GM21390 (cell line): ENCODE results near the gene ACSL3.
"Not testable (repeated sequence)": the region's sequence is repeated elsewhere in the genome, so short reads cannot be mapped to it uniquely, and the experiment has no call there.

Experiments used
- ATAC-seq: cut with Tn5 transposase; IDR thresholded peaks from one replicate; pipeline ENCODE4 v1.9.1; 2021; ENCODE audit not compliant: unreplicated experiment

Gene ACSL3

GRCh38 chr2:222851956-222852617 is 8.7 kb upstream of the ACSL3 start:
- no peak for ATAC-seq

GRCh38 chr2:222854773-222855700 is 5.8 kb upstream of the ACSL3 start:
- ATAC-seq: no peak

GRCh38 chr2:222859786-222860612 is 837 bp upstream of the ACSL3 start:
- no peak for ATAC-seq

GRCh38 chr2:222861411-222862105 is 722 bp downstream of the ACSL3 start:
- ATAC-seq: peak; percentile 33

GRCh38 chr2:222862106-222862908 is 1.5 kb downstream of the ACSL3 start:
- no peak for ATAC-seq

GRCh38 chr2:222862909-222863544 is 2.2 kb downstream of the ACSL3 start:
- ATAC-seq: no peak

GRCh38 chr2:222864296-222864695 is 3.5 kb downstream of the ACSL3 start:
- no peak for ATAC-seq

- ATAC-seq: no peak
Measured at GRCh38 chr2:222865301-222865700, 4.5 kb downstream of the ACSL3 start.

- ATAC-seq: no peak
Measured at GRCh38 chr2:222866358-222866960, 5.6 kb downstream of the ACSL3 start.

- ATAC-seq: not testable (repeated sequence)
Measured at GRCh38 chr2:222868560-222869251, 7.9 kb downstream of the ACSL3 start.

GRCh38 chr2:222869252-222869560 is 8.4 kb downstream of the ACSL3 start:
- ATAC-seq: no peak

- ATAC-seq: no peak
Measured at GRCh38 chr2:222871291-222871690, 10.5 kb downstream of the ACSL3 start.

GRCh38 chr2:222872551-222872950 is 11.7 kb downstream of the ACSL3 start:
- no peak for ATAC-seq

GRCh38 chr2:222875482-222875881 is 14.6 kb downstream of the ACSL3 start:
- ATAC-seq: no peak

GRCh38 chr2:222876947-222877346 is 16.1 kb downstream of the ACSL3 start:
- ATAC-seq: no peak

GRCh38 chr2:222877556-222878300 is 16.9 kb downstream of the ACSL3 start:
- ATAC-seq: no peak

GRCh38 chr2:222878301-222878876 is 17.6 kb downstream of the ACSL3 start:
- no peak for ATAC-seq
